COLO829 (cell line): ENCODE results near the gene TATDN3.
A peak's percentile ranks its signal among the peaks of the same experiment; 100 is the strongest.
"Not testable (repeated sequence)": the region's sequence is repeated elsewhere in the genome, so short reads cannot be mapped to it uniquely, and the experiment has no call there.

Experiments
- DNase-seq: peaks from one replicate; pipeline ENCODE4 v3.0.0; 2012; ENCODE audit warnings: low spot score

TATDN3 gene

DNA sequence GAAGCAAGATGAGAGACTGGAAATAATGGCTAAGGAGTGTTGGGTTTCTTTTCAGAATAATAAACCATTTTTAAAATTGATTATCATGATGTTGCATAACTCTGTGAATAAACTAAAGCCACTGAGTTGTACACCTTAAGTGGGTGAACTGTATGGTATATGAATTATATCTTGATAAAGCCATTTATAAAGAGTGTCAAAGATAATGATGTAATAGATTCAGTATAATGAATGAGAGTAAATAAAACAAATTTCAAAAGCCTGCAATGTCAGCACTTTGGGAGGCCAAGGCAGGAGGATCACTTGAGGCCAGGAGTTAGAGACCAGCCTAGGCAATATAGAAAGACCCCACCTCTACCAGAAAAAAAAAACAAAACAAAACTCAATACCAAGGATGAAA lies 16.5 kb upstream of the TATDN3 start:
- DNase-seq: no peak

GRCh38 chr1:212777151-212777550 lies 14.5 kb upstream of the TATDN3 start:
- no peak for DNase-seq

- DNase-seq: not testable (repeated sequence)
Measured at GRCh38 chr1:212779086-212779485, 12.6 kb upstream of the TATDN3 start.

GRCh38 chr1:212780759-212781158 lies 10.9 kb upstream of the TATDN3 start:
- no peak for DNase-seq

DNA sequence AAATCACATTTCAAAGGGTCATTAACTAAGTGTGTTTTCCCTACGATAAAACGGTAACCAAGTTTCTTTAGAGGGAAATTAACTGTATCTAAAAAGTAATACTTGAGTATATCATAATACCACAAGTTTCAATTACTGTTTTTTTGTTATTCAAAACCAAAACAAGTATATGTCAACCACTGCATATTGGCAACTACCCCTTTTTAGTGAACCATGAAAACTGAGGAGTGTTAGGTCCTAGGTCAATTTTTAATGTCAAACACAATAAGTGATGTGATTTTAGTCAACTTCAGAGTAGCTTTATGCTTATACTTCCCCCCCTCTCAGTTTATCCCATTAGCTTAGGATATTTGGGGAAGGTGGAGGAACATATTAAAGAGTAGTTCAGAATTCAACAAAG lies 10.5 kb upstream of the TATDN3 start:
- DNase-seq: no peak

GRCh38 chr1:212782422-212783154 lies 9.1 kb upstream of the TATDN3 start:
- DNase-seq: peak; percentile 14

GRCh38 chr1:212783976-212784375 lies 7.7 kb upstream of the TATDN3 start:
- no peak for DNase-seq

GRCh38 chr1:212785871-212786270 lies 5.8 kb upstream of the TATDN3 start:
- no peak for DNase-seq

DNA sequence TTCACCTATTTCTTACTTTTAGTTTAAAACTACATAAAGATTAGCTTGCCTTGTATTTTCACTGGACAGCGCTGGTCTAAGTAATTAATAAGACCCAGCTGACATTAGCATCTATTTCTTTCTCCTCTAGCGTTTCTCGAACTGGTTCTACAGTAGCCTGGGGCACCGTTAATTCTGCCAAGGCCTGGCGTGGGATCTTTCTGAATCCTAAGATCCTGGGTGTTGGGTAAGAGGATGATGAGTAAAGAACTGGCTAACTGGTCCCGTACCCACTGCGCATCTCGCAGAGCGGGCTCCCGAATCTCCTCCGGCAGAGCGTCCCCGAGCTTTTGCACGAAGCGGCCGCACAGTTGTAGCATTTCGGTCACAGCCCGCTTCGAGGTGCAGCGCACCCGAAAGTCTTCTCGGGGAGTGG lies 426 bp upstream of the TATDN3 start:
- DNase-seq: peak; percentile 66

GRCh38 chr1:212792396-212792908 lies 758 bp downstream of the TATDN3 start:
- DNase-seq: no peak

GRCh38 chr1:212794561-212795014 lies 2.9 kb downstream of the TATDN3 start:
- peak; percentile 74 for DNase-seq

DNA sequence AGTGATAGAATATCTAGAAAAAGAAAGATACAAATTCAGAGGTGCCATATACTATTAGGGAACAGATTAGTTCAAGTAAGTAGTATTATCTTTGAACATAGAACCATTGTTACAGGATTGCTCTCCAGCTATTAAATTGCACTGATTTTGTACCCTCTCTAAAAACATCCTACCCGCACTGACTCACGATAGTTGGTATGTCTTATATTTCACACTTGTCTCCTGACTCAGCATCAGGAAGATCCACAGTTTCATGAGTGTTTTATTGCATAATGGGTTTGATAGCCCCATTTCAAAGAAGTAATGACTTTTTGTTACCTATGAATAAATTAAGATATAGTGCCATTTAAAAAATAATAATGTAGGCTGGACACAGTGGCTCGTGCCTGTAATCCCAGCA lies 6.0 kb downstream of the TATDN3 start:
- DNase-seq: no peak

- DNase-seq: no peak
Measured at GRCh38 chr1:212805767-212806166, 14.1 kb downstream of the TATDN3 start.

DNA sequence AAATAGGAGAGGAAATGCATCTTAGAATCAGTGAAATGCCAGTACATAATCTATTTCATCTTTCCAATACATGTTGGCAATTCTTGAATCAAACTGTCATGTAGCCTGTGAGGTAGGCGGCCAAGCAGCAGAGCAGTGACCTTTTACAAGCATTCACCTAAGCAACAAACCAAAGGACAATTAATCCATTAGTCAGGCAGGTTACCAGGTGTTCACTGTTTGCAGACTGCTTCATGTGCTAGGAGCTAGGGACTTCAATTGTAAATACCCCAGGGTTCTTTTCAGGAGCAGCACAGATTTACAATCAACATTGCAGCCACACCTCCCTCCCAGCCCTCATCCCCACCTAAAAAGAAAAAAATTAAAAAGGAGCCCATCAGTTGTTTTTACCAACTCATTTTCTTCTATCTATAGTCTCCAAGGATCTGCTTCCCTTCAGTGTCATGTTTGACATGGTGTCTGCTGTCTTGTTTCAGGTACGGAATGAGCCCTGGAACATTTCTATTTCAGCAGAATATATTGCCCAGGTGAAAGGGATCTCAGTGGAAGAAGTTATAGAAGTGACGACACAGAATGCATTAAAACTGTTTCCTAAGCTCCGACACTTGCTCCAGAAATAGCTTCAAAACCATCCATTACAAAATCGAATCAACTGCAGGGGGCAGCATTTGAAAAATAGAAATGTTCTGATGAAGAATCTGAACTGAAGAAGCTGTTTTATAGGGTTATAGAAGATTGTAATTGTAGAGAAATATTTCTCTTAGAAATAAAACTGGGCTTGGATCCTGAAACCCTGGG lies 23.0 kb downstream of the TATDN3 start:
- no peak for DNase-seq

- DNase-seq: no peak
Measured at GRCh38 chr1:212816567-212817278, 25.0 kb downstream of the TATDN3 start.

DNA sequence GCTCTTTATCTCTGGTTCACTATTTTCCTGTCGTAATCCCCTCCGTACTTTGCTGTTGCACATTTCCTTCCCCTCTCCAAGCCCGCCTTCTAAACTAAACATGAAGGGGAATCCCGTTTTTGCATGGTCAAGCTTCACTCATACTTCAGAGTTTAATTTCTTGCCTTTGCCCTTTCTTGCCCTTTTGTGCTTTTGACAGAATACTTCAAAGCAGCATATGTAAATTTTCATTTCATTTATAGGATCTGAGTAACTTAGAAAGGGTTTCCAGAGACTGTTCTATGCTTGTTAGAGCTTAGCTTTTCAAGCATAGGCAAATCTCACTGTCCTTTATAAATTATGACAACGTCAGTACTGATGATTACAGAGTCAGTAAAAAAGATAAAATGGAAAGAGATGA lies 28.0 kb downstream of the TATDN3 start:
- no peak for DNase-seq

DNA sequence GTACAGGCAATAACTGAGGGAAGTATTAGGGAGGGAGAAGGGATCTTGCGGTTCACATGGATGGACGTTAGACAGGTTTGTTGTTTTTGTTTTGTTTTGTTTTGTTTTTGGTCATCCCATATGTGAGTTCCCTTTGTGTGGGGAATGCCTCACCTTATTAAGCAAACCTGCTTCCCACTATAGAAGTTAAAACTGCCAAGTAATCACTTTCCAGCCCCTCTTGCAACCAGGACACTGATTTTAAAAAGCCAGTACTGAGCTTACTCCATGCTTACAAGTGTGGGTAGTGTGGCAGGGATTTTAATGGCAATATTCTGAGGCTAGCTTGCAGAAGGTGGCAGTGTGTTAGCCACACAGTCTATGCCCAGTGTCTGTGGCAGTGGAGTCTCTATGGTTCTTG lies 29.3 kb downstream of the TATDN3 start:
- no peak for DNase-seq

DNA sequence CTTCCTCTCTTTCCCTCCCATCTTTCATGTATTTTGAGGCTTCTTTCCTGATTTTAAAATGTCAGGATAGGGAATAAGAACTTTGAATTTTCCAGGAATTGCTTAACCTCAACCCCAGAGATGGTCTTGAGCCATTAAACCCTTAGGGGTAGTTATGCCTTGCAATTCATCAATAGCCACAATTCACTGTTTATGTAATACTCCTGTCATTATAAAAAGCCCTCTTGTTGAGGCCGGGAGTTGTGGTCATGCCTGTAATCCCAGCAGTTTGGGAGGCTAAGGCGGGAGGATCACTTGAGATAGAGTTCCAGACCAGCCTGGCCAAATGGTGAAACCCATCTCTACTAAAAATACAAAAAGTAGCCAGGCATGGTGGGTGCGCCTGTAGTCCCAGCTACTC lies 31.3 kb downstream of the TATDN3 start:
- no peak for DNase-seq

GRCh38 chr1:212824201-212824600 lies 32.5 kb downstream of the TATDN3 start:
- DNase-seq: no peak

- DNase-seq: no peak
Measured at GRCh38 chr1:212825798-212826452, 34.2 kb downstream of the TATDN3 start.

GRCh38 chr1:212827171-212827776 lies 35.6 kb downstream of the TATDN3 start:
- DNase-seq: no peak
